ENCODE measurements around the gene GNRHR. TPM values are rescaled to one million over a fixed set of nuclear protein-coding genes. Genes with fewer than 3 reads are reported as not detected.

The GNRHR gene
- total RNA-seq, 4 donors from 2014 or later = not detected

DNA sequence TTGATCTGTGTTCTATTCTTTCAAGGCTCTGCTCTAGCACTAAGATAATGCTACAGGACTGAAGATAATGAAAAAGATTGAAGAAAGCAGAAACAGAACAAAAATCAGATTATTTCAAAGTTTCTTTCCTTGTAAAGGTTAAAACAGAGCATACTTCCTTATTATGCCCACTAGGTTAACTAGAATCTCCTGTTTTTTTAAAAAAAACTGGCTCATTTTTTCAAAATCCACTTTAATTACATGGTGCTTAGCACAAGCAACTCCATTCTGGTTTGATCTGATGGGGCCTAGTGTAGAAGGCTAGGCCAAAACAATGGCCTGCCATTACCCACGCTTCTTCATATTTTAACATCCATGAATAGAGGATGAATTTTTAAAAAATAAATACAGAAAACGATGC lies 52.0 kb downstream of the GNRHR start:
- Histone ChIP-seq H3K36me3 (no peaks in the 10 kb centered on the region), H3K4me1 (peaks cover 4 to 24% (median 7%) of the 10 kb centered on the region in 3 donors), H3K4me3 (peak overlapping the region in 1 of 2 donors; percentile 97), H3K9me3 (no peaks in the 10 kb centered on the region), H3K27ac (no peak overlapping the region), H3K27me3 (no peaks in the 10 kb centered on the region)
- WGBS, 2 donors (ENCODE audit: low coverage in 1 of 2) = 87 to 90% methylated on average over 2 of the region's 2 CpGs
- TF ChIP-seq, protein P1, sequence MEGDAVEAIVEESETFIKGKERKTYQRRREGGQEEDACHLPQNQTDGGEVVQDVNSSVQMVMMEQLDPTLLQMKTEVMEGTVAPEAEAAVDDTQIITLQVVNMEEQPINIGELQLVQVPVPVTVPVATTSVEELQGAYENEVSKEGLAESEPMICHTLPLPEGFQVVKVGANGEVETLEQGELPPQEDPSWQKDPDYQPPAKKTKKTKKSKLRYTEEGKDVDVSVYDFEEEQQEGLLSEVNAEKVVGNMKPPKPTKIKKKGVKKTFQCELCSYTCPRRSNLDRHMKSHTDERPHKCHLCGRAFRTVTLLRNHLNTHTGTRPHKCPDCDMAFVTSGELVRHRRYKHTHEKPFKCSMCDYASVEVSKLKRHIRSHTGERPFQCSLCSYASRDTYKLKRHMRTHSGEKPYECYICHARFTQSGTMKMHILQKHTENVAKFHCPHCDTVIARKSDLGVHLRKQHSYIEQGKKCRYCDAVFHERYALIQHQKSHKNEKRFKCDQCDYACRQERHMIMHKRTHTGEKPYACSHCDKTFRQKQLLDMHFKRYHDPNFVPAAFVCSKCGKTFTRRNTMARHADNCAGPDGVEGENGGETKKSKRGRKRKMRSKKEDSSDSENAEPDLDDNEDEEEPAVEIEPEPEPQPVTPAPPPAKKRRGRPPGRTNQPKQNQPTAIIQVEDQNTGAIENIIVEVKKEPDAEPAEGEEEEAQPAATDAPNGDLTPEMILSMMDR (IDR thresholded peaks at IDR 0.05) = no peak
- TF ChIP-seq POLR2AphosphoS5 (IDR thresholded peaks at IDR 0.05) = no peak
- no peak for ATAC-seq

DNA sequence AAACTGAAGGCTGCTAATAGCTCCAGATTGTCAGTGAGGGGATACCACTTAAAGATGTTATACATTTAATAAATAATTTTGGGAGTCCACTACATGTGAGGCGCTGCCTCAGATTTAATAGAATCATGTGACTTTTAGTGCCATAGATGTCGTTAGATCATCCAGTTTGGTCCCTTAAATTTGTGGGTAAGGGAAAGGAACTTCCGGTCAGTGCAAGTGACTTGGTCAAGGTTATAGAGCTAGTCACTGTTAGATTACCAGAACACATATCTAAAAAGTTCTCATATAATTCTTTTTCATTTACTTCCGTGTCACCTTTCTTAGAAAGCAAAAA lies 52.7 kb downstream of the GNRHR start:
- ATAC-seq = no peak
- 3 to 6% methylated on average over 4 of the region's 4 CpGs for WGBS, 2 donors (ENCODE audit: low coverage in 1 of 2)
- H3K27me3 ChIP-seq = no peaks in the 10 kb centered on the region
- no peak for TF ChIP-seq EP300 (IDR thresholded peaks at IDR 0.05)
- TF ChIP-seq, protein P1 (IDR thresholded peaks at IDR 0.05) = peak in 1 of 4 experiments; percentile 3
- H3K4me1 ChIP-seq = peaks cover 4 to 24% (median 7%) of the 10 kb centered on the region in 3 donors
- H3K4me3 ChIP-seq = peak overlapping the region; percentile 83 to 97
- H3K9me3 ChIP-seq = no peaks in the 10 kb centered on the region
- H3K36me3 ChIP-seq = no peaks in the 10 kb centered on the region
- peak overlapping the region; percentile 23 to 89 (median 88) for H3K27ac ChIP-seq

DNA sequence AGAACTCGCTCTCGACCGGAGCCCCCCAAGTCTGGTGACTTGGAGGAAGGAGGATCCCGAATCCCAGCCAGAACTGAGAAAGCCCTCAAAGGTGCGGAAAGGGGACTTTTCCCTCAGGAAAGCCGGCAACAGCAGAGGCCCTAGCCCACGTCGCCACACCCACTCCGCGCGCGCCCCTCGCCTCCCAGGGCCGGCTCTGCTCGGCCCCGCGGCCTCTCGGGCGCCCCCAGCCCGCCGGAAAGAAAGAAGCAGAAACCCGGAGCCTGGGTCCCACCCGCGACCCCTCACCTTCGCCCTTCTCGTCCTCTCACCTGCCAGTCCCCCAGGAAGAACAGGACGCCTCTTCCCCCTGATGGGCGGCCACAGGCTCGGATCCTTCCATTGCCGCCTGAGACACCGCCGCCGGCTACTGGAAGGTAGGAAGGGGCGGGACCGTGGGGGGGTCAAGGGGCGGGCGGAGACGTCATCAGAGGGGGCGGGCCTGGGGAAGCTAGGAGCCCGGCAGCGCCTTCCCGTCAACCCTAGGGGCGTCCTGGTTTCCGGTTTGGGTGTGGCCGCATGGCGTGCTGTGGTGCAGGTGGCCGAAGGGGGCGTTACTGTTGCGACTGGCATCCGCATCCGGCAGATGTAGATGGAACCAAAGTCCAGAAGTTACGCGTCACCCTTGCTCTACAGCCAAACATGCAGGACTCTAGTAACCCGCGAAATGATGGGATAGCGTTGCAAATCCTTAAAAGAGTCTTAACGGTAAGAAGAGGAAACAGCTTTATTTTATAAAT lies 53.3 kb downstream of the GNRHR start, which contains the start of gene UBA6:
Gene UBA6 (minus strand): TSS at position 418 of the 779 bp plus-strand sequence. CDS start 36 bp downstream, at position 382.
- 0 to 1% methylated on average over 6 to 11 of the region's 57 CpGs for WGBS, 2 donors (ENCODE audit: low coverage in 1 of 2)
- peak; percentile 100 for ATAC-seq

DNA sequence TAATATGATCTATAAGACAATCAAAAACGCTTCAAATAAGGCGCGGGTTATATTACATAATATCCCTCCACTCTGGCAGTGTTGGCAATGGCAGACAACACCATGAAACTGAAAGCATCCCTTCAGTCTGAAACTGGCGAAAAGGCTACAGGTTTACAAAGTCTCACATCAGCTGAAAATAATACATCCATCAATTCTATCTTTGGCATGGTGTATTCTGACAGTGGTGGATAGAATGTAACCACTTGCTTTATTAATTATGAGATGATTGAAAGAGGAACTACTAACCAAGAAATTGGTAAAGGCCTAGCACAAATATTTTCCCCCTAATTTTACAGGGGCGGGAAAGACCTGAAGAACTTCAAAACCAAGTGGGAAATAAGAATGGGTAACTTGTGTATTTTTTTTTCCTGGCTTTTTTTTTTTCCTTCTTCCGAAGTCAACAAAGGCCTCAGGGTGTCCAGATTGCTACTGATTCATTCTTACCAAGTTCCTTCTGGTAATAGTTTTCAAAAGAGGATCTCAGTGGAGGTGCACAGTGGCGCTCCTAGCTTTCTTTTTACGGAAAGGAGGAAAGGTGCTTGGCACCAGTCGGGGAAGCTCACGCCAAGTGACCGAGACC lies 54.0 kb downstream of the GNRHR start:
- H3K27ac ChIP-seq = peak overlapping the region; percentile 87 to 90 (median 88)
- no peaks in the 10 kb centered on the region for H3K27me3 ChIP-seq
- ATAC-seq = no peak
- H3K9me3 ChIP-seq = no peaks in the 10 kb centered on the region
- peaks cover 4 to 24% (median 7%) of the 10 kb centered on the region in 3 donors for H3K4me1 ChIP-seq
- 34 to 41% methylated on average over 6 of the region's 11 CpGs for WGBS, 2 donors (ENCODE audit: low coverage in 1 of 2)
- H3K4me3 ChIP-seq = peak overlapping the region; percentile 83 to 97
- no peaks in the 10 kb centered on the region for H3K36me3 ChIP-seq
- TF ChIP-seq POLR2AphosphoS5 (IDR thresholded peaks at IDR 0.05) (no peak), POLR2A (IDR thresholded peaks at IDR 0.05) (no peak), EP300 (IDR thresholded peaks at IDR 0.05) (no peak)
- TF ChIP-seq, protein P1 (IDR thresholded peaks at IDR 0.05) = no peak

More for the DNA sequence above, 53.3 kb downstream of the GNRHR start, which contains the start of gene UBA6:
- Histone ChIP-seq H3K9me3 (no peaks in the 10 kb centered on the region), H3K36me3 (no peaks in the 10 kb centered on the region), H3K4me3 (peak within 1 kb of the TSS; percentile 83 to 97), H3K27me3 (no peaks in the 10 kb centered on the region), H3K27ac (peak within 1 kb of the TSS; percentile 87 to 90 (median 88)), H3K4me1 (peaks cover 4 to 24% (median 7%) of the 10 kb centered on the region in 3 donors)
- peak in 1 of 2 donors; percentile 20 for TF ChIP-seq POLR2A (IDR thresholded peaks at IDR 0.05)
- no peak for TF ChIP-seq EP300 (IDR thresholded peaks at IDR 0.05)
- TF ChIP-seq, protein P1 (IDR thresholded peaks at IDR 0.05) = peak; percentile 13 to 55 (median 27)
- TF ChIP-seq POLR2AphosphoS5 (IDR thresholded peaks at IDR 0.05) = peak; percentile 89
